Smooth muscle cell (in vitro differentiated cells): ENCODE data around the gene MAP1LC3A. TPM values are rescaled to one million over a fixed set of nuclear protein-coding genes. Genes with fewer than 3 reads are reported as not detected.

Experiments
- DNase-seq: peaks from one replicate; lab custom pipeline; 2025; ENCODE audit not compliant: unreplicated experiment; lab: John Stamatoyannopoulos, UW
- H2AFZ ChIP-seq: fragments of 200-600 bp; sonication (generic); 2 replicates; pipeline ENCODE4 v1.6.0; 2016; ENCODE audit warnings: antibody characterized with exemption, low read depth, mild to moderate bottlenecking
- H3F3A ChIP-seq: fragments of 200-600 bp; sonication (generic); 2 replicates; pipeline ENCODE4 v1.6.0; 2017; ENCODE audit warnings: antibody characterized with exemption, low read depth
- H3K27ac ChIP-seq: fragments of 200-600 bp; sonication (generic); 2 replicates; pipeline ENCODE4 v1.5.1; 2016; ENCODE audit warnings: low read depth, mild to moderate bottlenecking
- H3K27me3 ChIP-seq: fragments of 200-600 bp; sonication (generic); 2 replicates; pipeline ENCODE4 v1.6.1; 2016; ENCODE audit warnings: low read depth, mild to moderate bottlenecking
- H3K36me3 ChIP-seq: fragments of 200-600 bp; sonication (generic); 2 replicates; pipeline ENCODE4 v1.5.1; 2016; ENCODE audit warnings: low read depth
- H3K4me1 ChIP-seq: fragments of 200-600 bp; sonication (generic); 2 replicates; pipeline ENCODE4 v1.5.1; 2016; ENCODE audit warnings: low read depth
- H3K4me2 ChIP-seq: fragments of 200-600 bp; sonication (generic); 2 replicates; pipeline ENCODE4 v1.6.0; 2016; ENCODE audit warnings: mild to moderate bottlenecking
- H3K4me3 ChIP-seq: fragments of 200-600 bp; sonication (generic); 2 replicates; pipeline ENCODE4 v1.5.1; 2016; ENCODE audit warnings: mild to moderate bottlenecking
- H3K79me2 ChIP-seq: fragments of 200-600 bp; sonication (generic); 2 replicates; pipeline ENCODE4 v1.6.0; 2016; ENCODE audit warnings: low read depth, mild to moderate bottlenecking
- H3K9ac ChIP-seq: fragments of 200-600 bp; sonication (generic); 2 replicates; pipeline ENCODE4 v1.6.0; 2016; ENCODE audit warnings: low read depth
- H3K9me3 ChIP-seq: fragments of 200-600 bp; sonication (generic); replicated peaks from 2 replicates; pipeline ENCODE4 v1.5.1; 2016; ENCODE audit warnings: low read depth
- H4K20me1 ChIP-seq: fragments of 200-600 bp; sonication (generic); 2 replicates; pipeline ENCODE4 v1.6.0; 2016; ENCODE audit warnings: low read depth
- CTCF ChIP-seq: fragments of 200-600 bp; sonication (generic); IDR thresholded peaks from 2 replicates; pipeline ENCODE4 v1.5.1; 2017; ENCODE audit warnings: borderline replicate concordance, mild to moderate bottlenecking, antibody characterized with exemption; ENCODE audit not compliant: insufficient read depth, poor library complexity, severe bottlenecking
- WGBS: methylation state at CpG from one replicate; pipeline ENCODE4 v1.1.7; 2016; ENCODE audit warnings: low lambda C conversion rate; 5-methylcytosine and 5-hydroxymethylcytosine counted together
- polyA plus RNA-seq: library from polyadenylated mRNA; unstranded; fragments of >200 nt; fragmentation: Nextera tagmentation; extraction: Ambion mirVana; gene quantifications from 2 replicates; pipeline ENCODE4 v1.2.1, GENCODE V29; 2016
- total RNA-seq: library from RNA; depleted of rRNA; stranded (reverse); fragments of >200 nt; gene quantifications from 2 replicates; pipeline ENCODE4 v1.2.3, GENCODE V29; 2014

The MAP1LC3A gene
- total and polyA plus RNA-seq, 2 experiments from 2014 or later = 32.4 to 84.0 TPM

- Histone ChIP-seq H3K4me2 (peak overlapping the region; percentile 23), H3K9me3 (no peaks in the 10 kb centered on the region), H3K27me3 (no peaks in the 10 kb centered on the region), H3K4me3 (no peak overlapping the region), H2AFZ (no peak overlapping the region), H3K27ac (peak overlapping the region; percentile 59), H3K36me3 (no peaks in the 10 kb centered on the region), H3F3A (peaks cover 4% of the 10 kb centered on the region), H4K20me1 (no peaks in the 10 kb centered on the region), H3K9ac (no peak overlapping the region), H3K79me2 (no peaks in the 10 kb centered on the region), H3K4me1 (no peaks in the 10 kb centered on the region)
- 11% methylated on average over 3 of the region's 3 CpGs for WGBS
- TF ChIP-seq CTCF = no peak
- no peak for DNase-seq
These were observed 12.4 kb downstream of the MAP1LC3A start for GRCh38 chr20:34570859-34571306.

DNA sequence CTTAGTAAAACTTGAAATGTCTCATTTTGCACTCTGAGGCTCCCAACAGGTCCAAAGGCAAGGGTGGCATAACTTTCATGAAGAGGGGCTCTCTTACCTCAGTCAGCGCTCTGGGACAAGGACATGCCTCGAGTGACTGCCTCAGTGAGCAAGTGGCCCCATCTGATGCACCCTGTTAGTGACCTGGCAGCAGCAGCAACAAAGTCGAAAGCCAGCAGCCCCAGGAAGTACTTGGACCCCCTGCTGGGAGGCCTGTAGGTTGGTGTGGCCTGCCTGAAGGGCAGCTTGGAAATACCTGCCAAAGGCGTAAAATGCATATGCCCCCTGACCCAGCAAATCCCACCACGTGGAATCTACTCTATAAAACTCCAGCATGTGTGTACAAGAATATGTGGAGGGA is 13.2 kb downstream of the MAP1LC3A start:
- no peaks in the 10 kb centered on the region for H3K9me3 ChIP-seq
- no peaks in the 10 kb centered on the region for H3K27me3 ChIP-seq
- H4K20me1 ChIP-seq = no peaks in the 10 kb centered on the region
- peak overlapping the region; percentile 59 for H3K27ac ChIP-seq
- no peak overlapping the region for H3K4me2 ChIP-seq
- no peak overlapping the region for H3K4me3 ChIP-seq
- peaks cover 4% of the 10 kb centered on the region for H3F3A ChIP-seq
- 83% methylated on average over 5 of the region's 5 CpGs for WGBS
- no peaks in the 10 kb centered on the region for H3K4me1 ChIP-seq
- TF ChIP-seq CTCF = no peak
- no peaks in the 10 kb centered on the region for H3K79me2 ChIP-seq
- no peak overlapping the region for H2AFZ ChIP-seq
- no peaks in the 10 kb centered on the region for H3K36me3 ChIP-seq
- no peak for DNase-seq
- H3K9ac ChIP-seq = no peak overlapping the region

DNA sequence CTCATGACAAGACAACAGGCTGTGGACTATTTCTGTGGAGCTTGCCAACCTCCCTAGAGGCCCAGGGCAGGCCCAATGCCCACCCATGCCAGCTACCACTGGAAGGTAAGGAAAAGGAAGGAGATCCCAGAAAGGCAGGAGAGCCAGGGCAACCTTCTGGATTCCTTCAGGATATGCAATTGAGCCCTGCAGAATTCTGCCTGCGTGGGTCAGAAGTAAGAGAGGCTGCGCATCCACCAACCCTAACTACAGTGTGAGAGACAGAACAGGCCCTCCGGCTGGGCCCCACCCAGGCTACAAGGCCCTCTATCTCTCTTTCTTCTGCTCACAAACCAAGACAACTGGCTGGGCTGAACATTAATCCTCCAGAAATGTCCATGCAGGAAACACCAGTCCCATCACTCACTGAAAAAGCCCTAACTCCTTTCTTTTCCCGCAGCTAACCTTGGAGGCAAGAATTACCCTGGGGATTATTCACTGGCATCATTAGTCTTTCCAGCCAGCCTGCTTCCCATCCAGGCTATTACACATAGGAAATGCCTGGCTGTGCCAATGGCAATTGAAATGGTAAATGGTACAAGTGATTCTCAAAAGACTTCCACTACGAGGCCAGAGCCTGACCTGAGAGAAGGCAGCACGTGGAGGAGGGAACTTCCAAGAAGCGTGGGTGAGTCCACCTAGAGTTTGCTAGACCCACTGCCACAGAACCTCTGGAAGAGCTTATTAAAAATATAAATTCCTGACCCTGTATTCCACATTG is 15.2 kb downstream of the MAP1LC3A start:
- Histone ChIP-seq H2AFZ (no peak overlapping the region), H3K4me3 (no peak overlapping the region), H4K20me1 (no peaks in the 10 kb centered on the region), H3K79me2 (no peaks in the 10 kb centered on the region), H3K4me2 (no peak overlapping the region), H3K9ac (no peak overlapping the region), H3K9me3 (no peaks in the 10 kb centered on the region), H3F3A (peaks cover 4% of the 10 kb centered on the region), H3K27me3 (no peaks in the 10 kb centered on the region), H3K4me1 (no peaks in the 10 kb centered on the region), H3K27ac (no peak overlapping the region), H3K36me3 (no peaks in the 10 kb centered on the region)
- no peak for DNase-seq
- WGBS = 91% methylated on average over 7 of the region's 7 CpGs
- TF ChIP-seq CTCF = no peak

DNA sequence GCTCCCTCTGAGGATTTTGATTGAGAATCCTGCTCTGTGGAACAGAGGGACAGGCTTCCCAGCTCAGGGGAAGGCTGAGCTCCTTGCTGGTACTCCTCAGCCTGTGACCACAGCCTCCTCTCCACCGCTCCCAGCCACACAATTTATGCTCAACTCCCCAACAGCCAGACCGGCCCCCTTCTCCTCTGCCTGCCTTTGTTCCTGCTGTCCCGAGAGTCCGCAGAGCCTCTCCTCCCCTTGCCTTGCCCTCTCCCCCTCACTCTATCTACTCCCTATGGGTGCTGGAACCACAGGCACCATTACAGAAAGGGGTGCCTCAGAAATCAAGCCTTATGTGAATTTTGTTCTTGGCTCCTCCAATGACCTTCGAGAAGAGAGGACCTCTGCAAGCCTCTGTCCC is 15.9 kb downstream of the MAP1LC3A start:
- Histone ChIP-seq H3K4me2 (no peak overlapping the region), H3K9me3 (no peaks in the 10 kb centered on the region), H3K36me3 (no peaks in the 10 kb centered on the region), H3F3A (peaks cover 4% of the 10 kb centered on the region), H3K79me2 (no peaks in the 10 kb centered on the region), H3K27ac (no peak overlapping the region), H2AFZ (no peak overlapping the region), H3K9ac (no peak overlapping the region), H3K27me3 (no peaks in the 10 kb centered on the region), H4K20me1 (no peaks in the 10 kb centered on the region), H3K4me1 (no peaks in the 10 kb centered on the region), H3K4me3 (no peak overlapping the region)
- no peak for DNase-seq
- WGBS = 94% methylated on average over 5 of the region's 5 CpGs
- no peak for TF ChIP-seq CTCF
